Neural cell (in vitro differentiated cells): ENCODE data around the gene FRMPD4.

Experiments used
- EZH2 ChIP-seq: fragments of 200-600, 300-800 bp; shearing (Covaris generic), sonication (generic); IDR thresholded peaks from 2 replicates; pipeline ENCODE4 v1.6.1; 2014; ENCODE audit warnings: antibody characterized with exemption, low read length, borderline replicate concordance, mild to moderate bottlenecking; ENCODE audit not compliant: insufficient read depth, poor library complexity, severe bottlenecking
- TF ChIP-seq, protein P1 (sequence below): fragments of 450-650 bp; IDR thresholded peaks from 2 replicates; pipeline ENCODE4 v1.5.1; 2014; ENCODE audit warnings: antibody characterized with exemption, mild to moderate bottlenecking, moderate library complexity; ENCODE audit not compliant: poor library complexity, severe bottlenecking

DNA sequence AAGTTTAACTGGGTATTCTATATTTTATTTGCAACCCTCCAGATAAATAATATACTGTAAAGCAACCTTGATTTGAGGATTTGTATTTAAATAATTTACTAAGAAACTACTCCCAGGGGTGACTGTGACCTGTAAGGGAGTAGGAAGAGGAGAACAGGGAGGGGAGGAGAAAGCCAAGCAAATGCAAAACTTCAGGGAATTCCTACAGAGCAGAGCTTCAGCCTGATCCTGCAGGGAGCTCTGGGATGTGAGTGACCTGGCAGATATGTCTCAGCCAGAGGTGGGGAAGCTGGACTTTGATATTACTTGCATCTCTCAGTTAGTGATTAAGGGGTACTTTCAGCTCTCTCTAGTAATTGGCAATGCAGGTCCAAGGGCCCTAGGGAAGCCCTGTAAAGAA lies 302.0 kb downstream of the FRMPD4 start:
- TF ChIP-seq, protein P1, sequence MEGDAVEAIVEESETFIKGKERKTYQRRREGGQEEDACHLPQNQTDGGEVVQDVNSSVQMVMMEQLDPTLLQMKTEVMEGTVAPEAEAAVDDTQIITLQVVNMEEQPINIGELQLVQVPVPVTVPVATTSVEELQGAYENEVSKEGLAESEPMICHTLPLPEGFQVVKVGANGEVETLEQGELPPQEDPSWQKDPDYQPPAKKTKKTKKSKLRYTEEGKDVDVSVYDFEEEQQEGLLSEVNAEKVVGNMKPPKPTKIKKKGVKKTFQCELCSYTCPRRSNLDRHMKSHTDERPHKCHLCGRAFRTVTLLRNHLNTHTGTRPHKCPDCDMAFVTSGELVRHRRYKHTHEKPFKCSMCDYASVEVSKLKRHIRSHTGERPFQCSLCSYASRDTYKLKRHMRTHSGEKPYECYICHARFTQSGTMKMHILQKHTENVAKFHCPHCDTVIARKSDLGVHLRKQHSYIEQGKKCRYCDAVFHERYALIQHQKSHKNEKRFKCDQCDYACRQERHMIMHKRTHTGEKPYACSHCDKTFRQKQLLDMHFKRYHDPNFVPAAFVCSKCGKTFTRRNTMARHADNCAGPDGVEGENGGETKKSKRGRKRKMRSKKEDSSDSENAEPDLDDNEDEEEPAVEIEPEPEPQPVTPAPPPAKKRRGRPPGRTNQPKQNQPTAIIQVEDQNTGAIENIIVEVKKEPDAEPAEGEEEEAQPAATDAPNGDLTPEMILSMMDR = no peak
- TF ChIP-seq EZH2 = no peak
